ENCODE results near the gene MAML3.

DNA sequence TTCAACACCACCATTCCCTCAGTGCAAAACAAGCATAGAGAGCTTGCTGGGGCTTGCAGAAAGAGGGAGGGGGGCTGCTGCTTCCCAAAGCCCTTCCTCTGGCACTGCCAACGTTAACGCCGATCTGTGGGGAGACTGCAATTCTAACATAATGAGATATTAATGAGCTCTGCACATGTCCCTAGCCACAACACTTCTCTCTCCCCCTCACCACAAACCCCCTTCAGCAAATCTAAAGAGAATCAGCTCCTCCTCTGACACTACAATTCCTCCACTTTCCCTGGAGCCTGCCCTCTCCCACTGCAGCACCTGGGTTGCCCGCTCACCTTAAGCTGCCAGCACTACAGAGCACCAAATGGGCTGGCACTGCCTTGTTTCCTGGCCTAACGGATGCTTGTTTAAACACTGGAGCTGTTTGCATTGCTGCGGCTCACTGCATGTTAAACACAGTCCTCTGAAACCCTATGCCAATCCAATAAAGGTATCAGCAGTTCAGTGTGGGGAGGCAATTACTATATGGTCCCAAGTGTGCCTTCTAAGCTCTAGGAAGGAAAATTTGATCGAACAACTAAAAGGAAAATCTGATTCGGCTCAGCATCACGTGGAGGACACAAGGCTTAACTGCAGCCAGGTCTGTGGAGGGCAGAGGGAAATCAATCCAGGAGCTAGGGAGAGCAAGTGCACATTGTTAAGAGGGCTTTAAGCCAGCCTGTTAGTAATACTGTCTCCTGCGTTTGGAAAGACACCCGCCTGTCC is 232.4 kb downstream of the MAML3 start:
- TF ChIP-seq, protein P1, sequence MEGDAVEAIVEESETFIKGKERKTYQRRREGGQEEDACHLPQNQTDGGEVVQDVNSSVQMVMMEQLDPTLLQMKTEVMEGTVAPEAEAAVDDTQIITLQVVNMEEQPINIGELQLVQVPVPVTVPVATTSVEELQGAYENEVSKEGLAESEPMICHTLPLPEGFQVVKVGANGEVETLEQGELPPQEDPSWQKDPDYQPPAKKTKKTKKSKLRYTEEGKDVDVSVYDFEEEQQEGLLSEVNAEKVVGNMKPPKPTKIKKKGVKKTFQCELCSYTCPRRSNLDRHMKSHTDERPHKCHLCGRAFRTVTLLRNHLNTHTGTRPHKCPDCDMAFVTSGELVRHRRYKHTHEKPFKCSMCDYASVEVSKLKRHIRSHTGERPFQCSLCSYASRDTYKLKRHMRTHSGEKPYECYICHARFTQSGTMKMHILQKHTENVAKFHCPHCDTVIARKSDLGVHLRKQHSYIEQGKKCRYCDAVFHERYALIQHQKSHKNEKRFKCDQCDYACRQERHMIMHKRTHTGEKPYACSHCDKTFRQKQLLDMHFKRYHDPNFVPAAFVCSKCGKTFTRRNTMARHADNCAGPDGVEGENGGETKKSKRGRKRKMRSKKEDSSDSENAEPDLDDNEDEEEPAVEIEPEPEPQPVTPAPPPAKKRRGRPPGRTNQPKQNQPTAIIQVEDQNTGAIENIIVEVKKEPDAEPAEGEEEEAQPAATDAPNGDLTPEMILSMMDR (IDR thresholded peaks at IDR 0.05): no peak
- no peak for TF ChIP-seq POLR2A (IDR thresholded peaks at IDR 0.05)

Measured in uterus (tissue), 2 donors.